ENCODE measurements around the gene HUWE1. TPM values are rescaled to one million over a fixed set of nuclear protein-coding genes. Genes with fewer than 3 reads are reported as not detected.

Gene HUWE1
- total and polyA plus RNA-seq, 2 experiments from 2014 or later, result 61.2 to 225 TPM

DNA sequence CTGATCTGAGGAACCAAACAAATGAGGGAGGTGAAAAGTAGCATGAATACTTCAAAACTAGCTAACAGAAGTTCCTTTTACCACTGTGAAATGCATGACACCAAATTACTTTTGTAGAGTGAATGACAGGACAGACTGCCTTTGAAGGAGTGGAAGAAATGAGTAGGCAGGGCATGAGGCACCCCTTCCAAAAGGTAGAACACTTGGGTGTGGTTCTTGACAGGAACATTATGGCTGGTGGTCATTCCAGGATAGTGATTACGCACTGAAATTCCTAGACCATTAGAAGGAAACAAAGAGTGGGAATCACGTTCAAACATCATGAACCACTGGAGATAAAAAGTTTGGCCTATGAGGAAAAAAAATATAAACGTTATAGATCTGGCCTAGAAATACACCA is 4.9 kb downstream of the HUWE1 start (continued):
- TF ChIP-seq EZH2 (IDR thresholded peaks at IDR 0.05; ENCODE audit: low read depth, unreplicated experiment) (no peak), STAT1 (IDR thresholded peaks at IDR 0.05; ENCODE audit: unreplicated experiment) (no peak)
- TF ChIP-seq, protein P1, sequence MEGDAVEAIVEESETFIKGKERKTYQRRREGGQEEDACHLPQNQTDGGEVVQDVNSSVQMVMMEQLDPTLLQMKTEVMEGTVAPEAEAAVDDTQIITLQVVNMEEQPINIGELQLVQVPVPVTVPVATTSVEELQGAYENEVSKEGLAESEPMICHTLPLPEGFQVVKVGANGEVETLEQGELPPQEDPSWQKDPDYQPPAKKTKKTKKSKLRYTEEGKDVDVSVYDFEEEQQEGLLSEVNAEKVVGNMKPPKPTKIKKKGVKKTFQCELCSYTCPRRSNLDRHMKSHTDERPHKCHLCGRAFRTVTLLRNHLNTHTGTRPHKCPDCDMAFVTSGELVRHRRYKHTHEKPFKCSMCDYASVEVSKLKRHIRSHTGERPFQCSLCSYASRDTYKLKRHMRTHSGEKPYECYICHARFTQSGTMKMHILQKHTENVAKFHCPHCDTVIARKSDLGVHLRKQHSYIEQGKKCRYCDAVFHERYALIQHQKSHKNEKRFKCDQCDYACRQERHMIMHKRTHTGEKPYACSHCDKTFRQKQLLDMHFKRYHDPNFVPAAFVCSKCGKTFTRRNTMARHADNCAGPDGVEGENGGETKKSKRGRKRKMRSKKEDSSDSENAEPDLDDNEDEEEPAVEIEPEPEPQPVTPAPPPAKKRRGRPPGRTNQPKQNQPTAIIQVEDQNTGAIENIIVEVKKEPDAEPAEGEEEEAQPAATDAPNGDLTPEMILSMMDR (conservative IDR thresholded peaks at IDR 0.05; ENCODE audit: low read depth in 2 of 2), result no peak

DNA sequence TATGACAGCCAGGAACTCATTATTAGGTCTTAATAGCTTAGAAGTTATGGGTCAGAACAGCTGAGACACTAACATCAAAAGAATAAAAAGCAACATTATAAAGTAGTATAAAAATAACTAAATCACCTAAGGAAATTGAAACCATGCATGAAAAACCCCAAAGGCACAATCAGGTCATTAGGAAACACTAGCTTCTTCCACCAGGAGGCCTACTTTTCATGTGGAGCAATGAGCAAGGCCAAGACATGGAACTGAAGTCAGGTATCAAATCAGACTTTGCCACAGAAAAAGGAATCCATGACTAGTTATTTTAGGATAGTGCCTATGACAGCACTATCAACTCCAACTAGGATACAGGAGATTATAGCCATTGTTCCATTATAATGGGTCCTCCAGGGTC is 7.9 kb downstream of the HUWE1 start:
- no peak overlapping the region for H2AFZ ChIP-seq
- DNase-seq (ENCODE audit: low spot score), result peak; percentile 32
- peaks cover 8% of the 10 kb centered on the region; the same call in 1 of the 2 replicates for H3K36me3 ChIP-seq (ENCODE audit: insufficient read depth)
- H3K79me2 ChIP-seq (replicated peaks; ENCODE audit: insufficient read depth), result peaks cover 99% of the 10 kb centered on the region
- peaks cover 79% of the 10 kb centered on the region for H3K36me3 Mint-ChIP-seq (ENCODE audit: low read depth)
- peaks cover 2% of the 10 kb centered on the region for H3K27me3 Mint-ChIP-seq (ENCODE audit: insufficient read depth, low read depth, poor library complexity)
- no peak overlapping the region for H3K27ac Mint-ChIP-seq
- H3K27ac ChIP-seq (ENCODE audit: low read depth), result no peak overlapping the region
- peaks cover 44% of the 10 kb centered on the region for H4K20me1 ChIP-seq (replicated peaks; ENCODE audit: insufficient read depth)
- peaks cover 13% of the 10 kb centered on the region for H3K4me1 Mint-ChIP-seq
- ATAC-seq, result no peak
- TF ChIP-seq, protein P2, sequence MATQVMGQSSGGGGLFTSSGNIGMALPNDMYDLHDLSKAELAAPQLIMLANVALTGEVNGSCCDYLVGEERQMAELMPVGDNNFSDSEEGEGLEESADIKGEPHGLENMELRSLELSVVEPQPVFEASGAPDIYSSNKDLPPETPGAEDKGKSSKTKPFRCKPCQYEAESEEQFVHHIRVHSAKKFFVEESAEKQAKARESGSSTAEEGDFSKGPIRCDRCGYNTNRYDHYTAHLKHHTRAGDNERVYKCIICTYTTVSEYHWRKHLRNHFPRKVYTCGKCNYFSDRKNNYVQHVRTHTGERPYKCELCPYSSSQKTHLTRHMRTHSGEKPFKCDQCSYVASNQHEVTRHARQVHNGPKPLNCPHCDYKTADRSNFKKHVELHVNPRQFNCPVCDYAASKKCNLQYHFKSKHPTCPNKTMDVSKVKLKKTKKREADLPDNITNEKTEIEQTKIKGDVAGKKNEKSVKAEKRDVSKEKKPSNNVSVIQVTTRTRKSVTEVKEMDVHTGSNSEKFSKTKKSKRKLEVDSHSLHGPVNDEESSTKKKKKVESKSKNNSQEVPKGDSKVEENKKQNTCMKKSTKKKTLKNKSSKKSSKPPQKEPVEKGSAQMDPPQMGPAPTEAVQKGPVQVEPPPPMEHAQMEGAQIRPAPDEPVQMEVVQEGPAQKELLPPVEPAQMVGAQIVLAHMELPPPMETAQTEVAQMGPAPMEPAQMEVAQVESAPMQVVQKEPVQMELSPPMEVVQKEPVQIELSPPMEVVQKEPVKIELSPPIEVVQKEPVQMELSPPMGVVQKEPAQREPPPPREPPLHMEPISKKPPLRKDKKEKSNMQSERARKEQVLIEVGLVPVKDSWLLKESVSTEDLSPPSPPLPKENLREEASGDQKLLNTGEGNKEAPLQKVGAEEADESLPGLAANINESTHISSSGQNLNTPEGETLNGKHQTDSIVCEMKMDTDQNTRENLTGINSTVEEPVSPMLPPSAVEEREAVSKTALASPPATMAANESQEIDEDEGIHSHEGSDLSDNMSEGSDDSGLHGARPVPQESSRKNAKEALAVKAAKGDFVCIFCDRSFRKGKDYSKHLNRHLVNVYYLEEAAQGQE (IDR thresholded peaks at IDR 0.05; ENCODE audit: unreplicated experiment), result no peak
- TF ChIP-seq JUNB (IDR thresholded peaks at IDR 0.05; ENCODE audit: unreplicated experiment) (no peak), POLR2AphosphoS5 (IDR thresholded peaks at IDR 0.05; ENCODE audit: low read depth) (no peak), ZNF114 (CRISPR knock-in tag; IDR thresholded peaks at IDR 0.05) (no peak), ZNF331 (CRISPR knock-in tag; IDR thresholded peaks at IDR 0.05; ENCODE audit: low read depth) (no peak), NANOG (IDR thresholded peaks at IDR 0.05; ENCODE audit: borderline replicate concordance) (no peak), EZH2 (IDR thresholded peaks at IDR 0.05; ENCODE audit: low read depth, unreplicated experiment) (no peak), STAT1 (IDR thresholded peaks at IDR 0.05; ENCODE audit: unreplicated experiment) (no peak)
- TF ChIP-seq, protein P1 (conservative IDR thresholded peaks at IDR 0.05; ENCODE audit: low read depth in 2 of 2), result peak in 1 of 2 experiments; percentile 22; a peak in 1 of 4 replicates
- no peaks in the 10 kb centered on the region for H3K9me3 Mint-ChIP-seq
- no peaks in the 10 kb centered on the region for H3K9me2 ChIP-seq (ENCODE audit: insufficient read depth)
- no peak overlapping the region for H3K4me3 ChIP-seq
- no peaks in the 10 kb centered on the region for H3K27me3 ChIP-seq (ENCODE audit: insufficient read depth)
- no peak overlapping the region for H3K4me2 ChIP-seq
- no peak overlapping the region for H3K4me3 Mint-ChIP-seq
- H3K4me1 ChIP-seq (ENCODE audit: insufficient read depth), result no peaks in the 10 kb centered on the region; the same call in 1 of the 2 replicates
- H3F3A ChIP-seq (replicated peaks; ENCODE audit: low read depth), result no peaks in the 10 kb centered on the region

Data from GM23338 (cell line).